Breast epithelium (tissue), 3 donors: ENCODE measurements around the gene RPL13A.

Experiments used
- CTCF ChIP-seq, 3 donors: fragments of 450-650 bp; IDR thresholded peaks; one replicate each; pipeline ENCODE4 v1.5.1; 2016 to 2017; ENCODE audit warnings: antibody characterized with exemption in 3 of 3, mild to moderate bottlenecking in 3 of 3, moderate library complexity in 3 of 3
- POLR2A ChIP-seq: fragments of 450-650 bp; IDR thresholded peaks from one replicate; pipeline ENCODE4 v1.6.1; 2016; ENCODE audit warnings: antibody characterized with exemption, mild to moderate bottlenecking, moderate library complexity
- POLR2AphosphoS5 ChIP-seq, 3 donors: sonication (generic); formaldehyde crosslinking; IDR thresholded peaks; one replicate each; pipeline ENCODE4 v1.6.1; 2017; ENCODE audit warnings: antibody characterized with exemption in 3 of 3

- TF ChIP-seq CTCF (IDR thresholded peaks at IDR 0.05): no peak
- no peak for TF ChIP-seq POLR2A
- TF ChIP-seq POLR2AphosphoS5 (IDR thresholded peaks at IDR 0.05): no peak
Measured at GRCh38 chr19:49468199-49468598, 19.2 kb upstream of the RPL13A start.
